Measurements from ENCODE around the gene KBTBD12. TPM values are rescaled to one million over a fixed set of nuclear protein-coding genes. Genes with fewer than 3 reads are reported as not detected.

KBTBD12 gene
- total RNA-seq, 1 donor from 2014 or later: 0.98 TPM

GRCh38 chr3:128006061-128007032 lies 91.3 kb downstream of the KBTBD12 start:
- TF ChIP-seq CTCF (conservative IDR thresholded peaks at IDR 0.05; ENCODE audit: low read depth, low read length): no peak
- no peak for DNase-seq (ENCODE audit: low read depth)
- no peak overlapping the region for H3K4me3 ChIP-seq (ENCODE audit: low read depth, low read length)

GRCh38 chr3:128007033-128007424 lies 92.0 kb downstream of the KBTBD12 start:
- H3K4me3 ChIP-seq (ENCODE audit: low read depth, low read length): no peak overlapping the region
- no peak for TF ChIP-seq CTCF (conservative IDR thresholded peaks at IDR 0.05; ENCODE audit: low read depth, low read length)
- no peak for DNase-seq (ENCODE audit: low read depth)

- DNase-seq (ENCODE audit: low read depth): no peak
- no peak overlapping the region for H3K4me3 ChIP-seq (ENCODE audit: low read depth, low read length)
- TF ChIP-seq CTCF (conservative IDR thresholded peaks at IDR 0.05; ENCODE audit: low read depth, low read length): no peak
These were observed 95.2 kb downstream of the KBTBD12 start for GRCh38 chr3:128009952-128010846.

- no peak overlapping the region for H3K4me3 ChIP-seq (ENCODE audit: low read depth, low read length)
- no peak for DNase-seq (ENCODE audit: low read depth)
- TF ChIP-seq CTCF (conservative IDR thresholded peaks at IDR 0.05; ENCODE audit: low read depth, low read length): peak; percentile 77
These were observed 96.1 kb downstream of the KBTBD12 start for GRCh38 chr3:128011140-128011539.

- no peak for DNase-seq (ENCODE audit: low read depth)
- H3K4me3 ChIP-seq (ENCODE audit: low read depth, low read length): no peak overlapping the region
- no peak for TF ChIP-seq CTCF (conservative IDR thresholded peaks at IDR 0.05; ENCODE audit: low read depth, low read length)
These were observed 97.0 kb downstream of the KBTBD12 start for GRCh38 chr3:128012050-128012449.

- no peak overlapping the region for H3K4me3 ChIP-seq (ENCODE audit: low read depth, low read length)
- no peak for DNase-seq (ENCODE audit: low read depth)
- TF ChIP-seq CTCF (conservative IDR thresholded peaks at IDR 0.05; ENCODE audit: low read depth, low read length): no peak
These were observed 99.5 kb downstream of the KBTBD12 start for GRCh38 chr3:128014548-128014947.
